Measurements from ENCODE around the gene SDK1.

DNA sequence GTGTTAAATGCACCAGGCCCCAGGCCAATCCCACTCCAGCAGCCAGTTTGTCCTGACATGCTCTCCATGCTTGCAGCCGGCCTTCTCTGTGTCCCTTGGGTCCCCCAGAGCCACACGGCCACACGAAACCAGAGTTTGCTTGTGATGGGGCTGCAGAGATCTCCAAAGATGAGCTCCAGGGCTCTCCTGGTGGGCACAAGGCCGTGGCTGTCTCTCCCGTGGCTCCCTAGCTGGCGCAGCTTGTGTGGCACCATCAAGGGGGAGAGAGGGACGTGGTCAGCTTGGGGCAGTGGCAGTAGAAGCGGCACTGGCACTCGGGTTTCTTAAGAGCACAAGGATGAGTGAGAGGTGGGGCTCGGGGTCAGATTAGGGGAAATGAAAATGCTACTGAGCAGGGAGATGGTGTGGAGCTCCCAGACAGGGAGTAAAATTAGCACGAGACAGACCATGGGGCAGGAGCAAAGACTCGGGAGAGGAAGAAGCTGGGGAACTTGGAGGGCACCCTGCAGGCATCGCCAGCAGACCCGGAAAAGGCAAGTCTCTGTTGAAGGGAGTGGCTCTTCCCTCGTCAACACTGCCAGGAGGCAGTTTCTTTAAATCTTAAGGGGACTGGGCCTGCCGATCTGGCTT is 808.5 kb downstream of the SDK1 start:
- TF ChIP-seq CTCF (IDR thresholded peaks at IDR 0.05; ENCODE audit: extremely low read depth in 1 of 2, insufficient read depth in 1 of 2, low read depth in 1 of 2, low read length in 2 of 2) (no peak), JUN (IDR thresholded peaks at IDR 0.05; ENCODE audit: borderline replicate concordance, insufficient read depth, insufficient read length, low read depth) (no peak)

All from endothelial cell of umbilical vein (primary cell).